OCI-LY7 (cell line): ENCODE data around the gene AP1G2. TPM values are rescaled to one million over a fixed set of nuclear protein-coding genes. Genes with fewer than 3 reads are reported as not detected.

ENCODE experiments used
- BruUV-seq: library from RNA; stranded (reverse); fragments of 400-500 nt; replicated peaks from 2 replicates; lab custom pipeline; 2021; lab: Mats Ljungman, UMichigan
- CTCF ChIA-PET: fragments of 300-600 bp; sonication (Branson Sonifier 250); formaldehyde crosslinking; loops from one replicate; lab custom pipeline; 2022; ENCODE audit warnings: antibody characterized with exemption; ENCODE audit not compliant: unreplicated experiment; lab: Charles Lee
- POLR2A ChIA-PET: fragments of 300-600 bp; sonication (Branson Sonifier 250); formaldehyde crosslinking; loops from one replicate; lab custom pipeline; 2022; ENCODE audit warnings: antibody characterized with exemption; lab: Charles Lee
- DNase-seq: peaks from one replicate; pipeline ENCODE4 v3.0.0-alpha.2; 2015; ENCODE audit warnings: low spot score
- H2AFZ ChIP-seq: fragments of 200-600 bp; sonication (generic), shearing (Covaris generic); 2 replicates; pipeline ENCODE4 v1.6.1; 2014; ENCODE audit warnings: mild to moderate bottlenecking, antibody characterized with exemption, low read length, moderate library complexity
- H3K27ac ChIP-seq: fragments of 200-600 bp; sonication (generic); 2 replicates; pipeline ENCODE4 v1.5.1; 2014; ENCODE audit warnings: mixed run types, low read depth, mild to moderate bottlenecking, moderate library complexity, low read length, inconsistent platforms; ENCODE audit not compliant: poor library complexity, severe bottlenecking
- H3K36me3 ChIP-seq: fragments of 200-600 bp; sonication (generic); 2 replicates; pipeline ENCODE4 v1.6.1; 2014; ENCODE audit warnings: mild to moderate bottlenecking, antibody characterized with exemption, low read length, moderate library complexity, mixed read lengths; ENCODE audit not compliant: insufficient read depth
- H3K4me1 ChIP-seq: fragments of 200-600 bp; sonication (generic); 2 replicates; pipeline ENCODE4 v1.5.1; 2014; ENCODE audit warnings: mild to moderate bottlenecking, low read length; ENCODE audit not compliant: insufficient read depth, poor library complexity, severe bottlenecking
- H3K4me2 ChIP-seq: fragments of 200-600 bp; sonication (generic); 2 replicates; pipeline ENCODE4 v1.6.1; 2014; ENCODE audit warnings: mild to moderate bottlenecking, low read length
- H3K4me3 ChIP-seq: fragments of 200-600 bp; sonication (generic); 2 replicates; pipeline ENCODE4 v1.5.1; 2014; ENCODE audit warnings: mild to moderate bottlenecking, low read depth, low read length; ENCODE audit not compliant: poor library complexity, severe bottlenecking
- H3K79me2 ChIP-seq: fragments of 200-600 bp; sonication (generic); 2 replicates; pipeline ENCODE4 v1.6.1; 2016; ENCODE audit warnings: low read depth, mild to moderate bottlenecking, low read length, moderate library complexity, mixed read lengths; ENCODE audit not compliant: insufficient read depth
- H3K9me2 ChIP-seq: fragments of 200-600 bp; sonication (generic); 2 replicates; pipeline ENCODE4 v1.6.1; 2016; ENCODE audit warnings: mild to moderate bottlenecking, low read length, mixed read lengths; ENCODE audit not compliant: insufficient read depth
- H3K9me3 ChIP-seq: fragments of 200-600 bp; sonication (generic); 2 replicates; pipeline ENCODE4 v1.6.1; 2014; ENCODE audit warnings: mild to moderate bottlenecking, mixed run types, low read length, mixed read lengths
- H4K20me1 ChIP-seq: fragments of 200-600 bp; sonication (generic); 2 replicates; pipeline ENCODE4 v1.6.1; 2014; ENCODE audit warnings: mild to moderate bottlenecking, antibody characterized with exemption, low read length, moderate library complexity, mixed read lengths; ENCODE audit not compliant: insufficient read depth
- CTCF ChIP-seq: fragments of 200-600 bp; sonication (generic); conservative IDR thresholded peaks from 2 replicates; pipeline ENCODE4 v1.5.1; 2014; ENCODE audit warnings: mild to moderate bottlenecking, antibody characterized with exemption, low read length, moderate library complexity, mixed read lengths
- EZH2phosphoT487 ChIP-seq: fragments of 200-600 bp; sonication (generic); IDR thresholded peaks from 2 replicates; pipeline ENCODE4 v1.6.1; 2018; ENCODE audit warnings: low read depth, borderline replicate concordance, mild to moderate bottlenecking, mixed run types, antibody characterized with exemption, low read length, moderate library complexity, mixed read lengths
- intact Hi-C: fragments of 100-400 bp; cut with micrococcal nuclease; formaldehyde crosslinking; loops from one replicate; pipeline ENCODE4 v1.10.0; 2022; ENCODE audit not compliant: unreplicated experiment
- total RNA-seq, 2 experiments: library from RNA; depleted of rRNA in 1 of 2; stranded (reverse); fragments of >200 nt in 1 of 2; shearing (Covaris generic) in 1 of 2; gene quantifications; 2 replicates each; pipeline ENCODE4 v1.2.3, GENCODE V29; 2014 to 2022

The AP1G2 gene
- total RNA-seq, 2 experiments from 2014 or later: 129 to 209 TPM

- Histone ChIP-seq H4K20me1 (no peaks in the 10 kb centered on the region; the same call in 1 of the 2 replicates), H3K4me3 (no peak overlapping the region), H3K4me1 (peaks cover 13% of the 10 kb centered on the region), H3K4me2 (no peak overlapping the region), H3K36me3 (no peaks in the 10 kb centered on the region), H3K9me3 (no peaks in the 10 kb centered on the region), H3K79me2 (no peaks in the 10 kb centered on the region), H3K9me2 (no peaks in the 10 kb centered on the region), H2AFZ (no peak overlapping the region), H3K27ac (no peak overlapping the region)
- intact Hi-C loops: no loop called here
- no TSS peak for BruUV-seq
- TF ChIP-seq EZH2phosphoT487 (no peak), CTCF (no peak)
- CTCF ChIA-PET: no interaction called here
- DNase-seq: no peak
- POLR2A ChIA-PET: interaction anchor here (0.6 kb wide), 1 partner anchor 9 kb away, joined by 3 read pairs; no protein-coding TSS in a partner anchor
Observed at GRCh38 chr14:23548351-23549318, 19.0 kb downstream of the AP1G2 start.

GRCh38 chr14:23547924-23548323 lies 19.7 kb downstream of the AP1G2 start:
- no peaks in the 10 kb centered on the region for H3K79me2 ChIP-seq
- H3K4me1 ChIP-seq: peaks cover 13% of the 10 kb centered on the region
- POLR2A ChIA-PET: interaction anchor here (0.6 kb wide), 1 partner anchor 10 kb away, joined by 3 read pairs; no protein-coding TSS in a partner anchor
- DNase-seq: no peak
- BruUV-seq: no TSS peak
- no peak overlapping the region for H2AFZ ChIP-seq
- no peaks in the 10 kb centered on the region for H3K9me3 ChIP-seq
- no peak for TF ChIP-seq EZH2phosphoT487
- no peak for TF ChIP-seq CTCF
- H3K27ac ChIP-seq: no peak overlapping the region
- intact Hi-C loops: no loop called here
- H3K4me3 ChIP-seq: no peak overlapping the region
- no peaks in the 10 kb centered on the region for H3K9me2 ChIP-seq
- no peaks in the 10 kb centered on the region; the same call in 1 of the 2 replicates for H4K20me1 ChIP-seq
- H3K36me3 ChIP-seq: no peaks in the 10 kb centered on the region
- CTCF ChIA-PET: no interaction called here
- no peak overlapping the region for H3K4me2 ChIP-seq
